Measurements from ENCODE around the gene MALL.

GRCh38 chr2:110131166-110131565 lies 15.5 kb upstream of the MALL start:
- TF ChIP-seq RELA (CRISPR knock-in tag; IDR thresholded peaks at IDR 0.05), result no peak
- no peak for TF ChIP-seq IKZF4 (CRISPR knock-in tag; IDR thresholded peaks at IDR 0.05; ENCODE audit: borderline replicate concordance, low read depth, not compliant biosample characterization)
- TF ChIP-seq, protein P1, sequence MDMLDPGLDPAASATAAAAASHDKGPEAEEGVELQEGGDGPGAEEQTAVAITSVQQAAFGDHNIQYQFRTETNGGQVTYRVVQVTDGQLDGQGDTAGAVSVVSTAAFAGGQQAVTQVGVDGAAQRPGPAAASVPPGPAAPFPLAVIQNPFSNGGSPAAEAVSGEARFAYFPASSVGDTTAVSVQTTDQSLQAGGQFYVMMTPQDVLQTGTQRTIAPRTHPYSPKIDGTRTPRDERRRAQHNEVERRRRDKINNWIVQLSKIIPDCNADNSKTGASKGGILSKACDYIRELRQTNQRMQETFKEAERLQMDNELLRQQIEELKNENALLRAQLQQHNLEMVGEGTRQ (IDR thresholded peaks at IDR 0.05; ENCODE audit: low read depth, low read length), result no peak
- TF ChIP-seq, protein P1 (CRISPR knock-in tag; IDR thresholded peaks at IDR 0.05; ENCODE audit: borderline replicate concordance), result no peak
